GM06990 (cell line): ENCODE results near the gene R3HDML.

ENCODE experiments used
- DNase-seq: peaks from one replicate; pipeline ENCODE4 v3.0.0-alpha.2; 2011; ENCODE audit not compliant: insufficient read length; ENCODE audit errors: extremely low read depth
- H3K27me3 ChIP-seq: replicated peaks from 2 replicates; pipeline ENCODE4 v1.6.0; 2011; ENCODE audit warnings: low read length; ENCODE audit not compliant: control insufficient read depth, insufficient read depth
- H3K36me3 ChIP-seq: 2 replicates; pipeline ENCODE4 v1.5.1; 2011; ENCODE audit warnings: low read length; ENCODE audit not compliant: control insufficient read depth, insufficient read depth
- H3K4me3 ChIP-seq: replicated peaks from 2 replicates; pipeline ENCODE4 v1.5.1; 2011; ENCODE audit warnings: low read depth, mild to moderate bottlenecking, control low read depth, low read length
- CTCF ChIP-seq: IDR thresholded peaks from 2 replicates; pipeline ENCODE4 v1.5.1; 2011; ENCODE audit warnings: low read length, control low read depth, mild to moderate bottlenecking, inconsistent platforms; ENCODE audit not compliant: insufficient read depth, poor library complexity, severe bottlenecking

R3HDML gene

GRCh38 chr20:44334709-44335108 lies 2.1 kb upstream of the R3HDML start:
- TF ChIP-seq CTCF, result no peak
- Histone ChIP-seq H3K36me3 (no peaks in the 10 kb centered on the region), H3K27me3 (no peaks in the 10 kb centered on the region; the same call in 1 of the 2 replicates), H3K4me3 (no peak overlapping the region)
- no peak for DNase-seq

GRCh38 chr20:44335675-44336074 lies 1.2 kb upstream of the R3HDML start:
- no peak for DNase-seq
- no peak for TF ChIP-seq CTCF
- no peak overlapping the region for H3K4me3 ChIP-seq
- H3K27me3 ChIP-seq, result no peaks in the 10 kb centered on the region; the same call in 1 of the 2 replicates
- no peaks in the 10 kb centered on the region for H3K36me3 ChIP-seq

GRCh38 chr20:44336086-44336485 lies 757 bp upstream of the R3HDML start:
- TF ChIP-seq CTCF, result no peak
- Histone ChIP-seq H3K36me3 (no peaks in the 10 kb centered on the region), H3K4me3 (no peak overlapping the region), H3K27me3 (no peaks in the 10 kb centered on the region; the same call in 1 of the 2 replicates)
- no peak for DNase-seq

- Histone ChIP-seq H3K36me3 (no peaks in the 10 kb centered on the region), H3K27me3 (no peaks in the 10 kb centered on the region; the same call in 1 of the 2 replicates), H3K4me3 (no peak overlapping the region)
- no peak for TF ChIP-seq CTCF
- no peak for DNase-seq
Observed at GRCh38 chr20:44342248-44342647, 5.4 kb downstream of the R3HDML start.

- H3K4me3 ChIP-seq, result no peak overlapping the region
- no peak for TF ChIP-seq CTCF
- no peaks in the 10 kb centered on the region for H3K36me3 ChIP-seq
- DNase-seq, result no peak
- H3K27me3 ChIP-seq, result no peaks in the 10 kb centered on the region
Observed at GRCh38 chr20:44343162-44343675, 6.4 kb downstream of the R3HDML start.

GRCh38 chr20:44344723-44345122 lies 7.9 kb downstream of the R3HDML start:
- Histone ChIP-seq H3K36me3 (no peaks in the 10 kb centered on the region), H3K4me3 (no peak overlapping the region), H3K27me3 (no peaks in the 10 kb centered on the region)
- no peak for TF ChIP-seq CTCF
- no peak for DNase-seq
